ENCODE data around the gene S100Z.
"Not testable (repeated sequence)": the region's sequence is repeated elsewhere in the genome, so short reads cannot be mapped to it uniquely, and the experiment has no call there.

S100Z gene

DNA sequence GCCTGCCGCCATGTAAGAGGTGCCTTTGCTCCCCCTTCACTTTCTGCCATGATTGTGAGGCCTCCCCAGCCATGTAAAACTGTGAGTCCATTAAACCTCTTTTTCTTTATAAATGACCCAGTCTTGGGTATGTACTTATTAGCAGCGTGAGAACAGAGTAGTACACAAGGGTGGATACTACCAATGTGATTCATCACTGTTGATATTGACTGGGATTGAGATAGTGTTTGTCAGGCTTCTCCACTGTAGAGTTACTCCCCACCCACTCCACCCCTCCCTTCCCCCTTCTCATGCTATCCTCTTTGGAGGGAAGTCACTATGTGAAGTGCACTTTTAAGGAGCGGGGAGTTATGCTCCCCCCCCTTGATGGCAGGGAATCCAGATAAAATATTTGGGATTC is 91.6 kb downstream of the S100Z start:
- no peak overlapping the region for H3K4me3 ChIP-seq (ENCODE audit: insufficient read length, low read depth)
- no peak overlapping the region for H3K9ac ChIP-seq (ENCODE audit: insufficient read length, low read depth)
- DNase-seq (ENCODE audit: low read depth, low spot score) = no peak
- H3K27me3 ChIP-seq (ENCODE audit: insufficient read depth, insufficient read length) = no peaks in the 10 kb centered on the region
- H3K36me3 ChIP-seq (ENCODE audit: insufficient read depth, insufficient read length, low read length) = no peaks in the 10 kb centered on the region
- TF ChIP-seq YY1 (IDR thresholded peaks at IDR 0.05; ENCODE audit: insufficient read depth, insufficient read length) (no peak), ZNF274 (IDR thresholded peaks at IDR 0.05; ENCODE audit: low read depth, low read length) (no peak), SUZ12 (IDR thresholded peaks at IDR 0.05; ENCODE audit: extremely low read depth, insufficient read depth, insufficient read length) (no peak)
- no peaks in the 10 kb centered on the region for H3K9me3 ChIP-seq (ENCODE audit: insufficient read depth, low read length)
- no peaks in the 10 kb centered on the region for H3K4me1 ChIP-seq (ENCODE audit: insufficient read depth, insufficient read length)

DNA sequence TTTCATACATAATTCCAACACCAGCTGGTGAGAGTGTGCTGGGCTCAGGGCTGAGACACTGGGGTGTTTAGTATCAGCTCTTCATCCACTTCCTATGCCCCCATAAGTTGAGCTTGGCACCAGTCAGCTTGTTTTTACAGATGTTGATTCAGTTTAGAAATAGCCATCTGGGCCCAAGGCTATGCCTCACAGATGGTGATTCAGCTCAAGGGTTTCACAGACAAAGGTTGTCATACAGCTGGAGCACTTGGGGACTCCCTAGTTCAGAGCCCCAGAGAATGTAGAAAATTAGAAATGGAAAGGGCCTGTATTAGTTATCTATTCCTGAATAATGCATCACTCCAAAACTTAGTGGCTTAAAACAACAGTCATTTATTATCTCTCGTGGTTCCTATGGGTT is 92.8 kb downstream of the S100Z start:
- Histone ChIP-seq H3K36me3 (ENCODE audit: insufficient read depth, insufficient read length, low read length) (no peaks in the 10 kb centered on the region), H3K9ac (ENCODE audit: insufficient read length, low read depth) (no peak overlapping the region), H3K4me1 (ENCODE audit: insufficient read depth, insufficient read length) (no peaks in the 10 kb centered on the region), H3K27me3 (ENCODE audit: insufficient read depth, insufficient read length) (no peaks in the 10 kb centered on the region), H3K9me3 (ENCODE audit: insufficient read depth, low read length) (no peaks in the 10 kb centered on the region), H3K4me3 (ENCODE audit: insufficient read length, low read depth) (no peak overlapping the region)
- no peak for TF ChIP-seq ZNF274 (IDR thresholded peaks at IDR 0.05; ENCODE audit: low read depth, low read length)
- TF ChIP-seq YY1 (IDR thresholded peaks at IDR 0.05; ENCODE audit: insufficient read depth, insufficient read length) = no peak
- no peak for TF ChIP-seq SUZ12 (IDR thresholded peaks at IDR 0.05; ENCODE audit: extremely low read depth, insufficient read depth, insufficient read length)
- no peak for DNase-seq (ENCODE audit: low read depth, low spot score)

DNA sequence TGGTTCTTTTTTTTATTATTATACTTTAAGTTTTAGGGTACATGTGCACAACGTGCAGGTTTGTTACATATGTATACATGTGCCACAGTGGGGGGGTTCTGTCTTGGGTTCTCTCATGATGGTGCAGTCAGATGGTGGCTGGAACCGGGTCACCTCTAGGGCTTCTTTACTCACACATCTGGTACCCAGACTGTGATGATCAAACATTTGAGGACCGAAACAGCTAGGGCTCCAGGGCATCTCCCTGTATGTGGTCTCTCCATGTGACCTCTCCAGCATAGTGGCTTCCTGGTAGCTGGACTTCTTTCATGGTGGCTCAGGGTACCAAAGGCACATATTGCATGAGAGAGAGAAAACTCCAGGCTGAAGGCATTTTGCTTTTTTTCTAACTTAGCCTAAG is 93.2 kb downstream of the S100Z start:
- TF ChIP-seq SUZ12 (IDR thresholded peaks at IDR 0.05; ENCODE audit: extremely low read depth, insufficient read depth, insufficient read length) (no peak), ZNF274 (IDR thresholded peaks at IDR 0.05; ENCODE audit: low read depth, low read length) (no peak), YY1 (IDR thresholded peaks at IDR 0.05; ENCODE audit: insufficient read depth, insufficient read length) (no peak)
- DNase-seq (ENCODE audit: low read depth, low spot score) = no peak
- no peaks in the 10 kb centered on the region for H3K4me1 ChIP-seq (ENCODE audit: insufficient read depth, insufficient read length)
- H3K9ac ChIP-seq (ENCODE audit: insufficient read length, low read depth) = no peak overlapping the region
- no peaks in the 10 kb centered on the region for H3K27me3 ChIP-seq (ENCODE audit: insufficient read depth, insufficient read length)
- no peak overlapping the region for H3K4me3 ChIP-seq (ENCODE audit: insufficient read length, low read depth)
- no peaks in the 10 kb centered on the region for H3K36me3 ChIP-seq (ENCODE audit: insufficient read depth, insufficient read length, low read length)
- H3K9me3 ChIP-seq (ENCODE audit: insufficient read depth, low read length) = no peaks in the 10 kb centered on the region

- H3K9me3 ChIP-seq (ENCODE audit: insufficient read depth, low read length) = no peaks in the 10 kb centered on the region
- TF ChIP-seq ZNF274 (IDR thresholded peaks at IDR 0.05; ENCODE audit: low read depth, low read length) (no peak), SUZ12 (IDR thresholded peaks at IDR 0.05; ENCODE audit: extremely low read depth, insufficient read depth, insufficient read length) (no peak), YY1 (IDR thresholded peaks at IDR 0.05; ENCODE audit: insufficient read depth, insufficient read length) (no peak)
- no peak overlapping the region for H3K4me3 ChIP-seq (ENCODE audit: insufficient read length, low read depth)
- no peak for DNase-seq (ENCODE audit: low read depth, low spot score)
- H3K36me3 ChIP-seq (ENCODE audit: insufficient read depth, insufficient read length, low read length) = no peaks in the 10 kb centered on the region
- no peaks in the 10 kb centered on the region for H3K27me3 ChIP-seq (ENCODE audit: insufficient read depth, insufficient read length)
- no peaks in the 10 kb centered on the region for H3K4me1 ChIP-seq (ENCODE audit: insufficient read depth, insufficient read length)
- no peak overlapping the region for H3K9ac ChIP-seq (ENCODE audit: insufficient read length, low read depth)
Observed at GRCh38 chr5:76944638-76945037, 94.8 kb downstream of the S100Z start.

- not testable (repeated sequence) for H3K4me3 ChIP-seq (ENCODE audit: insufficient read length, low read depth); H3K9ac ChIP-seq (ENCODE audit: insufficient read length, low read depth); H3K27me3 ChIP-seq (ENCODE audit: insufficient read depth, insufficient read length); DNase-seq (ENCODE audit: low read depth, low spot score); H3K9me3 ChIP-seq (ENCODE audit: insufficient read depth, low read length); H3K36me3 ChIP-seq (ENCODE audit: insufficient read depth, insufficient read length, low read length); H3K4me1 ChIP-seq (ENCODE audit: insufficient read depth, insufficient read length)
Observed at GRCh38 chr5:76945238-76945637, 95.4 kb downstream of the S100Z start.

GRCh38 chr5:76946090-76946489 is 96.3 kb downstream of the S100Z start:
- Histone ChIP-seq H3K27me3 (ENCODE audit: insufficient read depth, insufficient read length) (peaks cover 1% of the 10 kb centered on the region), H3K4me1 (ENCODE audit: insufficient read depth, insufficient read length) (no peaks in the 10 kb centered on the region), H3K9me3 (ENCODE audit: insufficient read depth, low read length) (no peaks in the 10 kb centered on the region), H3K9ac (ENCODE audit: insufficient read length, low read depth) (no peak overlapping the region), H3K4me3 (ENCODE audit: insufficient read length, low read depth) (no peak overlapping the region), H3K36me3 (ENCODE audit: insufficient read depth, insufficient read length, low read length) (no peaks in the 10 kb centered on the region)
- no peak for TF ChIP-seq YY1 (IDR thresholded peaks at IDR 0.05; ENCODE audit: insufficient read depth, insufficient read length)
- no peak for TF ChIP-seq SUZ12 (IDR thresholded peaks at IDR 0.05; ENCODE audit: extremely low read depth, insufficient read depth, insufficient read length)
- no peak for TF ChIP-seq ZNF274 (IDR thresholded peaks at IDR 0.05; ENCODE audit: low read depth, low read length)
- no peak for DNase-seq (ENCODE audit: low read depth, low spot score)

GRCh38 chr5:76947082-76947503 is 97.3 kb downstream of the S100Z start:
- no peak overlapping the region for H3K9ac ChIP-seq (ENCODE audit: insufficient read length, low read depth)
- no peak for TF ChIP-seq SUZ12 (IDR thresholded peaks at IDR 0.05; ENCODE audit: extremely low read depth, insufficient read depth, insufficient read length)
- TF ChIP-seq YY1 (IDR thresholded peaks at IDR 0.05; ENCODE audit: insufficient read depth, insufficient read length) = no peak
- TF ChIP-seq ZNF274 (IDR thresholded peaks at IDR 0.05; ENCODE audit: low read depth, low read length) = no peak
- H3K4me1 ChIP-seq (ENCODE audit: insufficient read depth, insufficient read length) = no peaks in the 10 kb centered on the region
- no peaks in the 10 kb centered on the region for H3K36me3 ChIP-seq (ENCODE audit: insufficient read depth, insufficient read length, low read length)
- H3K27me3 ChIP-seq (ENCODE audit: insufficient read depth, insufficient read length) = peaks cover 11% of the 10 kb centered on the region
- H3K9me3 ChIP-seq (ENCODE audit: insufficient read depth, low read length) = no peaks in the 10 kb centered on the region
- no peak for DNase-seq (ENCODE audit: low read depth, low spot score)
- H3K4me3 ChIP-seq (ENCODE audit: insufficient read length, low read depth) = no peak overlapping the region

Data from NT2/D1 (cell line).